Choroid plexus epithelial cell (primary cell): ENCODE measurements around the gene PDPK1.
"Not testable (repeated sequence)": the region's sequence is repeated elsewhere in the genome, so short reads cannot be mapped to it uniquely, and the experiment has no call there.

Source experiments
- DNase-seq: peaks from one replicate; pipeline ENCODE4 v3.0.0-alpha.2; 2010; ENCODE audit warnings: low read depth
- H3K4me3 ChIP-seq: 2 replicates; pipeline ENCODE4 v1.5.1; 2011; ENCODE audit warnings: low read depth, mild to moderate bottlenecking, control low read depth, low read length, moderate library complexity
- TF ChIP-seq, protein P1 (sequence below): conservative IDR thresholded peaks from 2 replicates; pipeline ENCODE4 v1.5.1; 2011; ENCODE audit warnings: low read depth, mild to moderate bottlenecking, control low read depth, inconsistent platforms, low read length, moderate library complexity

Gene PDPK1

DNA sequence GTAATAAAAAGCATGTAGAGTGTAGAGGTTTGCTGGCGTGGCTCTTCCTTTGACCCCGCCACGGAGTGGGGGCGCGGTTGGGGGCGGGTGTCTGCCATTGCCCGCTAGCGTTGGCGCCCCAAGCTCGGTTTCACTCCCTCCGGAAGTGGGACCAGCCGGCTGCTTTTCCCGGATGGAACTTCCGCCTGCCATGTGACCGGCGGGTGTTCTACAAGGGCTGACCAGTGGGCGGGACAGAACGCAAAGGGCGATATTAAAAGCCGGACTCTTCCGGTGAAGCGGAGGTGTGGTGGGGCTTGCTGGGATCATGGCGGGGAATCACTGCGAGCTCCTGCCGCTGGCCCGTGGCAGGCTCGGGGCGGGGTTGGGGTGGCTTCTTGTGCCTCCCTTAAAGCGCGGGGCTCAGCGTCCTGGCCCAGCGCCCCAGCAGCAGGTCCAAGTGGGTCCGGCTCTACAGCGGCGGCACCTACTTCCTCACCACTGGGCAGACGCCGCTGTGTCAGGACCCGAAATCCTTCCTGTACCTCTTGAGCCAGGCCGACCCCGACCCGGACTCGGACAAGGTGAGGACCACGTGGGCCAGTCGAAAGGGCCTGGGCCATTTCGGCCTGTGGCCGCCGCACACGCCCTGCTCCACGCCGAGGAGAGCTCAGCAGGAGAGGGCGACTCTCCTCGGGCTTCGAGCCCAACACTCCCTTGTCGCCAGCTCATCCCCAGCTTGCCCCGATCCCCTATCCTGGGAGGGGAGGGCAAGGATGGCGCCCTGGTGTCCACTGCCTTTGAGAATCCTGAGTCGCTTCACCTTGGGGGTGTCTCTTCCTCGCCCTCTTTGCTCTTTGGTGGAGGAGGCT lies 65.6 kb downstream of the PDPK1 start:
- TF ChIP-seq, protein P1, sequence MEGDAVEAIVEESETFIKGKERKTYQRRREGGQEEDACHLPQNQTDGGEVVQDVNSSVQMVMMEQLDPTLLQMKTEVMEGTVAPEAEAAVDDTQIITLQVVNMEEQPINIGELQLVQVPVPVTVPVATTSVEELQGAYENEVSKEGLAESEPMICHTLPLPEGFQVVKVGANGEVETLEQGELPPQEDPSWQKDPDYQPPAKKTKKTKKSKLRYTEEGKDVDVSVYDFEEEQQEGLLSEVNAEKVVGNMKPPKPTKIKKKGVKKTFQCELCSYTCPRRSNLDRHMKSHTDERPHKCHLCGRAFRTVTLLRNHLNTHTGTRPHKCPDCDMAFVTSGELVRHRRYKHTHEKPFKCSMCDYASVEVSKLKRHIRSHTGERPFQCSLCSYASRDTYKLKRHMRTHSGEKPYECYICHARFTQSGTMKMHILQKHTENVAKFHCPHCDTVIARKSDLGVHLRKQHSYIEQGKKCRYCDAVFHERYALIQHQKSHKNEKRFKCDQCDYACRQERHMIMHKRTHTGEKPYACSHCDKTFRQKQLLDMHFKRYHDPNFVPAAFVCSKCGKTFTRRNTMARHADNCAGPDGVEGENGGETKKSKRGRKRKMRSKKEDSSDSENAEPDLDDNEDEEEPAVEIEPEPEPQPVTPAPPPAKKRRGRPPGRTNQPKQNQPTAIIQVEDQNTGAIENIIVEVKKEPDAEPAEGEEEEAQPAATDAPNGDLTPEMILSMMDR = peak; percentile 1
- peak; percentile 97 for DNase-seq
- H3K4me3 ChIP-seq = peak overlapping the region; percentile 97

GRCh38 chr16:2604016-2604369 lies 66.2 kb downstream of the PDPK1 start:
- H3K4me3 ChIP-seq = peak overlapping the region; percentile 97
- DNase-seq = peak; percentile 18

GRCh38 chr16:2606820-2607219 lies 69.0 kb downstream of the PDPK1 start:
- not testable (repeated sequence) for DNase-seq

GRCh38 chr16:2609345-2609744 lies 71.5 kb downstream of the PDPK1 start:
- not testable (repeated sequence) for DNase-seq, H3K4me3 ChIP-seq

More at GRCh38 chr16:2606820-2607219, 69.0 kb downstream of the PDPK1 start:
- not testable (repeated sequence) for H3K4me3 ChIP-seq

DNA sequence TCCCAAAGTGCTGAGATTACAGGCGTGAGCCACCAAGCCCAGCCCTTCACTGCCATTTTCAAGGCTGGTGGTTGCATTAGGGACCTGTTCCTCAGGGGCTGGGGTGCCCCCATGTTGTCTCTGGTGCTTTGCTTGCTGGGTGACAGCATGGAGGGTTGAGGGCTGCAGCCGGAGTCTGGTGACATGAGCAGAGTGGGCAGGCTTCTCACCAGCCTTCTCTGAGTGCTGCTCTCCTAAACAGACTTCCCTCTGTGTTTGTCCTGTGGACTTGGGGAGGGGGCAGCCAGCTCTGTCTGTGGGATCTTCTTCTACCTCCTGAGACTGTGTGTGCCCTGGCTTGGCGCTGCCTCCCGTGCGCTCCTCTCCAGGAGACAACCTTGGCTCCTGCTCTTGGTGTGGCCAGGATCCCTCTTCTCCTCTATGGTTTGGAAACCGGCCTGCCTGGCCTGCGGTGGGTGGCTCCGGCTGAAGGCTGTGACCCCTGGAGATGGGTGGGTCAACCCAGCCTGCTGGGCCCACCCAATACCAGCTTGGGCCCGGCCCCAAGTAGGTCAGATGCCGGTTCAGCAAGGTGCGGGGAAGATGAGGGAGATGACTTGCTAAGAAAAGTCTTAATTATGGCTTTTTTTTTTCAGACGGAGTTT lies 72.1 kb downstream of the PDPK1 start:
- TF ChIP-seq, protein P1 = no peak
- DNase-seq = no peak
- no peak overlapping the region for H3K4me3 ChIP-seq

DNA sequence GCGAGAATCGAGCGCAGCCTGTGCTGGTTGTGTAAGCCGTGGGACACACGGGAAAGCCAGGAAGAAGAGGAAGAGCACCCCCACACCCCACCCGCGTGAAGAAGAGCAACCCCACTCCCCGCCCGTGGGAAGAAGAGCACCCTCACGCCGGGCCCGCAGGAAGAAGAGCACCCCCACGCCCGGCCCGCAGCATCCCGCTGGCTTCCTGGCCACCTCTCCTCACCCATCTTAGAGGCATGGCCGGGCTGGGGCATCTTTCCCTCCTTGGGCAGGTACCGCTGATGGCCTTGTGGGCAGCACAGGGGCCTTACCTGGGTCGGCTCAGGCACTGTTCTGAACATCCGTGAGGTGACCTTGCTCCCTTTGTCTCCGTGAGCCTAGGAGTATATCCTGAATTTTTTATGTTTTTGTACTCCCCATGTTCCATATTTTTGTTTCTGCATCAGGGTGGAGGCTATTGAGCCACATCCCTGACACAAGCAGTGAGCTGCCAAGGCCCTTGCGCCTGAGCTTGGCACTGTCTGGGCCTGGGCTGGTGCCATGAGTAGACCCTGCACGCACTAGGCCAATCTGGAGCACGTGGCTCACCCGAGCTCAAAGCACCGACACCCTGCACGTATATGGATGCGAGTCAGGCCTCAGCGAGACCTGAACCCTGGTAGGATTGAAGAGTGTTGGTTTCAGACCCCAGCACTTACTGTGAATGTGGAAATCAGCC lies 73.1 kb downstream of the PDPK1 start:
- H3K4me3 ChIP-seq = no peak overlapping the region
- DNase-seq = no peak
- TF ChIP-seq, protein P1 = no peak

DNA sequence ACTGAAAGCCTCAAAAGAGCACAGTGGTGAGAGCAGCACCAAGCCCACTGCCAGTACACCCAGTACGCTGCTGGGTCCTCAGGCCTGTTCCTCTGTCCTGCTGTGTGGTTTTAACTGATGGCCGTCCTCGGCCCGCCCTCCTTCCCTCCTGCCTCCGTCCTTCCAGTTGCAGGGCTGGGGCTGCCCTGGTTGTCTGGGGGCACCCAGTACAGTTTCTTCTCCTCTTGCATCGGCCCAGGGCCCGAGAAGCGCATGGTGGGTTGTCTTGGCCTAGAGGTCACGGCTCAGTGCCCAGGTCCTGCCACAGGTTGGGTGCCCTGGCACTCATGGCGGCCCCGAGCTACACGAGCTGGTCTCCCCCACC lies 73.7 kb downstream of the PDPK1 start:
- H3K4me3 ChIP-seq = no peak overlapping the region
- DNase-seq = no peak
- TF ChIP-seq, protein P1 = no peak

DNA sequence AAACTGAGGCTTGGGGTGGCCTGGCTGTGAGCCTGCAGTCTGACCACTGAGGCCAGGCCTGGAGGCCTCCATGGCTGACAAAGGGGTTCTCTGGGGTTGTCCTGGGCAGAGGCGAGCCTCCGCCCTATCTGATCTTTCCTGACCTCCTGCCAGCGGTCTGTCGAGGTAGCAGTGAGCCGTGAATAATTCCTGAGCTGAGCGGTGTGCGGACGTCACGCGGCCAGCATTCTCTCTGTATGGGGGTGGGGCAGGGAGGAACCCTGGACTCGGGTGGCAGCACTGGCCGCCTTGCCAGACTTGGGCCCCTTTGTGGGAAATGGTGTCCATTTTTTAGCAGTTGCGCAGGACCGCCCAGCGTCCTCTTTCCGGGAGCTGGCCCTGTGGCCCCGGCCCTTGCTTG lies 74.1 kb downstream of the PDPK1 start:
- DNase-seq, H3K4me3 ChIP-seq: not testable (repeated sequence)

GRCh38 chr16:2613251-2613650 lies 75.4 kb downstream of the PDPK1 start:
- DNase-seq, H3K4me3 ChIP-seq: not testable (repeated sequence)
